Activated naive CD4-positive, alpha-beta T cell treated with anti-CD3 and anti-CD28 coated beads, Interleukin-2, amount 50 U/mL, for 24 hours (primary cell): ENCODE measurements around the gene TDRD6.
"Not testable (repeated sequence)": the region's sequence is repeated elsewhere in the genome, so short reads cannot be mapped to it uniquely, and the experiment has no call there.

Experiments used
- H3K27ac Mint-ChIP-seq: one replicate; pipeline ENCODE4 v1.8.0; 2021; ENCODE audit warnings: mild to moderate bottlenecking, mixed read lengths
- H3K27me3 Mint-ChIP-seq: one replicate; pipeline ENCODE4 v1.8.0; 2021; ENCODE audit warnings: mixed read lengths
- H3K36me3 Mint-ChIP-seq: one replicate; pipeline ENCODE4 v1.8.0; 2021; ENCODE audit warnings: mixed read lengths
- H3K4me1 Mint-ChIP-seq: one replicate; pipeline ENCODE4 v1.8.0; 2021; ENCODE audit warnings: mixed read lengths
- H3K4me3 Mint-ChIP-seq: one replicate; pipeline ENCODE4 v1.8.0; 2021; ENCODE audit warnings: mild to moderate bottlenecking, mixed read lengths
- H3K9me3 Mint-ChIP-seq: one replicate; pipeline ENCODE4 v1.8.0; 2021; ENCODE audit warnings: mixed read lengths

TDRD6 gene

GRCh38 chr6:46720401-46720800 lies 32.7 kb downstream of the TDRD6 start:
- Mint-ChIP-seq H3K4me3 (no peak overlapping the region), H3K27ac (no peak overlapping the region), H3K27me3 (peaks cover 16% of the 10 kb centered on the region), H3K4me1 (peaks cover 3% of the 10 kb centered on the region), H3K9me3 (no peaks in the 10 kb centered on the region), H3K36me3 (no peaks in the 10 kb centered on the region)

DNA sequence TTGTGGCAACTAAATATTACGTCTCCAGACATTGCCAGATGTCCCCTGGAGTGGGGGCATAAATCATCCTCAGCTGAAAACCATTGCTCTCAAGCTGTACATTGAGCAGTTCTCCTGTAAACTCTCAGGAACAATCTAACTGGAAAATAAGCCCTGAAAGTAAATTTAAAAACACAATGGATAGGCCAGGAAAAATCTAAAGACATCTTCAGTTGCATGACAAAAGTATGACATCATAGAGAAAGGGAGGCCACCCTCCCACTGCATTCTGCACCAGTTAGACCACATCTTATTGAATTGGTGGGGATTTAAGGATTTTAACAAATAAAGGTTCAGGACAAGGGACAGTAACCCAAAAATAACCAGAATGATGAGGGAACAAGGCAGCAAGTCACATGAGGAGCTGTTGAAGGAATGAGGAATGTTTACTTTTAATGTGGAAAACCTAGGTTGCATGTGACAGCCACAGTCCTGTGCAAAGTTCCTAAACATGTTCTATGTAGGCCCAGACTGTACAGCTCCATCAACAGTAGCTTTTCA lies 42.2 kb downstream of the TDRD6 start:
- Mint-ChIP-seq H3K4me1 (peaks cover 4% of the 10 kb centered on the region), H3K27me3 (peaks cover 38% of the 10 kb centered on the region), H3K4me3 (no peak overlapping the region), H3K9me3 (no peaks in the 10 kb centered on the region), H3K27ac (no peak overlapping the region), H3K36me3 (no peaks in the 10 kb centered on the region)

DNA sequence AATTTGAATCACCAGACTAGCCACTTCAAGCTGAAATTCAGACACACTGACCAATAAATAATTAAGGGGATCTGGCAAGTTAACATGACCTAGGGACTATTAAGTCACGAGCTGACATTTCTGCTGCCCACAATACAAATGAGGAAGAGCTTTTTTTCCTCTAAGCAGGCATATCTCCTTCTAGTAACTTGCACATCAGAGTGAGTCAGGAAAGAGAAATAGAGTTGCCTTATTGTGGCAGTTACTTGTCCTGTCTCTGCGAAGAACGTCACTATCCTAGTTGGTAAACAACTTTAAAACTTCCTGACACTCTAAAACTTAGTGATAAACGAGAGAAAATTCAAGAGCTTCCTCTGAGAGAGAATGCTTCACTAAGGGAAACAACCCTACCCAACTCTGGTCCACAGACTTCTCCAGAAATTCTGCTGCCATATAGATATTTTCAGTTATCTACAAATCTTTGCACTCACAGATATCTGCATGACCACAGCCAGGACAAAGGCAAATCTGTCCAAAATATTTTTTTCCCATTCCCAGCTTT lies 43.3 kb downstream of the TDRD6 start:
- H3K4me1 Mint-ChIP-seq, result peaks cover 7% of the 10 kb centered on the region
- no peak overlapping the region for H3K4me3 Mint-ChIP-seq
- peaks cover 42% of the 10 kb centered on the region for H3K27me3 Mint-ChIP-seq
- H3K9me3 Mint-ChIP-seq, result no peaks in the 10 kb centered on the region
- no peaks in the 10 kb centered on the region for H3K36me3 Mint-ChIP-seq
- no peak overlapping the region for H3K27ac Mint-ChIP-seq

DNA sequence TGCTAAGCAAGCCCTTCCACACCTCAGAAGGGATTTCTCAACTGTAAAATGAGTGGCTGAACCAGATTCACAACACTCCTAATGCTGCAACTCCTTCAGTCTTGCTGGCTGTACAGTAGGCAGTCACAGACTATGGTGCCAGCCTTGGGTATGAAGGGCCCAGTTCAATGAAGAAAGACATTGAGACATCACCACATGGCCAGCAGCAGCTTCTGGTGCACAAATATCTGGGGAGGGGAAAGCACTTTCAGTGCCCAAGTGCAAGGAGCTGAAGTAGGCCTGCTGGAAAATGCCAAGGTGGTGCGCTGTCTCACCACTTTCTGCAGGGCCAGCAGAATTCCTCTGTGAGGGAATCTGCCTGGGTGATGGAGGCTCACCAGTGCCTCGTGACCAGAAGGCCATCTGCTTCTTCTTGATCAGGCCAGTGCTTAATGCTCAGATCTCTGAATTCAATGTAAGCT lies 45.7 kb downstream of the TDRD6 start:
- no peaks in the 10 kb centered on the region for H3K9me3 Mint-ChIP-seq
- no peak overlapping the region for H3K27ac Mint-ChIP-seq
- H3K36me3 Mint-ChIP-seq, result no peaks in the 10 kb centered on the region
- no peak overlapping the region for H3K4me3 Mint-ChIP-seq
- peaks cover 47% of the 10 kb centered on the region for H3K27me3 Mint-ChIP-seq
- peaks cover 7% of the 10 kb centered on the region for H3K4me1 Mint-ChIP-seq

- Mint-ChIP-seq H3K4me1 (peaks cover 7% of the 10 kb centered on the region), H3K9me3 (no peaks in the 10 kb centered on the region), H3K27ac (no peak within 1 kb of the TSS), H3K36me3 (no peaks in the 10 kb centered on the region), H3K27me3 (peaks cover 47% of the 10 kb centered on the region), H3K4me3 (peak within 1 kb of the TSS; percentile 58)
Observed at GRCh38 chr6:46734867-46735719, 47.4 kb downstream of the TDRD6 start, which contains the start of gene PLA2G7. Gene PLA2G7 (minus strand): TSS chr6:46735375. CDS start chr6:46722891, 12,484 bp downstream.

GRCh38 chr6:46735720-46736031 lies 48.0 kb downstream of the TDRD6 start:
- Mint-ChIP-seq H3K27me3 (peaks cover 44% of the 10 kb centered on the region), H3K9me3 (no peaks in the 10 kb centered on the region), H3K4me3 (no peak overlapping the region), H3K27ac (no peak overlapping the region), H3K36me3 (no peaks in the 10 kb centered on the region), H3K4me1 (peaks cover 7% of the 10 kb centered on the region)

GRCh38 chr6:46736906-46737305 lies 49.2 kb downstream of the TDRD6 start:
- H3K4me3 Mint-ChIP-seq, result no peak overlapping the region
- H3K4me1 Mint-ChIP-seq, result peaks cover 7% of the 10 kb centered on the region
- no peaks in the 10 kb centered on the region for H3K36me3 Mint-ChIP-seq
- H3K27me3 Mint-ChIP-seq, result peaks cover 40% of the 10 kb centered on the region
- H3K27ac Mint-ChIP-seq, result no peak overlapping the region
- H3K9me3 Mint-ChIP-seq, result no peaks in the 10 kb centered on the region

- Mint-ChIP-seq H3K4me1 (no peaks in the 10 kb centered on the region), H3K4me3 (no peak overlapping the region), H3K36me3 (no peaks in the 10 kb centered on the region), H3K27me3 (peaks cover 12% of the 10 kb centered on the region), H3K9me3 (no peaks in the 10 kb centered on the region), H3K27ac (no peak overlapping the region)
Observed at GRCh38 chr6:46741482-46741881, 53.8 kb downstream of the TDRD6 start.

- no peak overlapping the region for H3K4me3 Mint-ChIP-seq
- H3K27ac Mint-ChIP-seq, result no peak overlapping the region
- no peaks in the 10 kb centered on the region for H3K9me3 Mint-ChIP-seq
- no peaks in the 10 kb centered on the region for H3K36me3 Mint-ChIP-seq
- H3K4me1 Mint-ChIP-seq, result no peaks in the 10 kb centered on the region
- H3K27me3 Mint-ChIP-seq, result peaks cover 11% of the 10 kb centered on the region
Observed at GRCh38 chr6:46741910-46742309, 54.2 kb downstream of the TDRD6 start.

DNA sequence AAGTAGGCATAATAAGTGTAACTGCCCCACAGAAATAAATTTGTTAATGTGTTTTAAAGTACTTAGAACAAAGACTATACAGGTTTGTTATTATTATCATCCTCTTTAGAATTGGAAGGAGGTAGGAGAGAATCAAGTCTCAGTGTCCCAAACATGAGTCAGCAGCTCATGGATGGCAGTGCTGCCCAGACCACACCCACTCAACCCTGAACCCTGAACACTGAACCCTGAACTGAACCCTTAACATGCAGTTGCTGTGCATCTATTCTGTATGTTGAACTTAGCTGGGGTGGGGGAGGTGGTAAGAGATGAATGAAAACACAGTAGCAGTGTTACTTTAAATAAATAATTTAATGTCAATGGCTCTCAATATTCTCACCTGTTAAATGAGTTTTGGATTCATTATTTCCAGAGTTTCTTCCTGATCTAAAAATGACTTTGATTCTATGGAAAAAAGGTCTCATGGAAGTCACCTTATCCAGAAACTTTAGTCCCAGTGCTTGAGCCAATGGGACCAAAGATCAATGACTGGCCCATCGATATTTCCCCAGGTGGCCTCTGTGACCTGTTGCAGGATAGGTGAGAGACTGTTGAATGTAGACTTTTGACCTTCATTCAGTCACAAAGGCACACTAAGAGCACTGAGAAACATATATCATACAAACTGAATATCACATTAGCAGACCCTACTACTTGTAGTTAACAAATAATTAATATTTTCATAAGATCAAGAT lies 55.9 kb downstream of the TDRD6 start:
- no peaks in the 10 kb centered on the region for H3K36me3 Mint-ChIP-seq
- H3K9me3 Mint-ChIP-seq, result no peaks in the 10 kb centered on the region
- no peaks in the 10 kb centered on the region for H3K4me1 Mint-ChIP-seq
- H3K27me3 Mint-ChIP-seq, result peaks cover 5% of the 10 kb centered on the region
- no peak overlapping the region for H3K27ac Mint-ChIP-seq
- H3K4me3 Mint-ChIP-seq, result no peak overlapping the region

DNA sequence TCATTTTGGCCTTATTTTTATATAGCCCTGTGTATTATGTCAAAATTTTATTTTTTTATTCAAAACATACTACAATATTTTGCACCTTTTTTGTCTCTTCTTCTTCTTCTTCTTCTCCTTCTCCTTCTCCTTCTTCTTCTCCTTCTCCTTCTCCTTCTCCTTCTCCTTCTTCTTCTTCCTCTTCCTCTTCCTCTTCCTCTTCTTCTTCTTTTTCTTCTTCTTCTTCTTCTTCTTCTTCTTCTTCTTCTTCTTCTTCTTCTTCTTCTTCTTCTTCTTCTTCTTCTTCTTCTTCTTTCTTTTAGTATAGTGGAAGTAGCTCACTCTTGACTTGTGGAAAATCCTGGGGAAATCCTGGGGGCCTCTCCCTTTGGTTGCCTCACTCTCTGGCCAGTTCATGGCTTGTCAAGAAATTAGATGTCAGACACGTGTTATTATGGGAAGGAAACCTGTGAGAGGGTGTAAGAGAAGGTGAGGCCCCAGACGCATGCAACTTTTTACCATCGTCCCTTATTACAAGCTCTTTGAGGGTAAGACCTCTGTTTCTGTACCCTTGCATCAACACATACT lies 56.6 kb downstream of the TDRD6 start:
- not testable (repeated sequence) for H3K27ac Mint-ChIP-seq, H3K27me3 Mint-ChIP-seq, H3K4me1 Mint-ChIP-seq, H3K9me3 Mint-ChIP-seq, H3K4me3 Mint-ChIP-seq, H3K36me3 Mint-ChIP-seq

- peaks cover 5% of the 10 kb centered on the region for H3K27me3 Mint-ChIP-seq
- H3K36me3 Mint-ChIP-seq, result no peaks in the 10 kb centered on the region
- H3K4me3 Mint-ChIP-seq, result no peak overlapping the region
- no peaks in the 10 kb centered on the region for H3K9me3 Mint-ChIP-seq
- H3K4me1 Mint-ChIP-seq, result no peaks in the 10 kb centered on the region
- H3K27ac Mint-ChIP-seq, result no peak overlapping the region
Observed at GRCh38 chr6:46745973-46746372, 58.3 kb downstream of the TDRD6 start.

- Mint-ChIP-seq H3K27me3 (peaks cover 5% of the 10 kb centered on the region), H3K36me3 (no peaks in the 10 kb centered on the region), H3K4me3 (no peak within 1 kb of the TSS), H3K4me1 (no peaks in the 10 kb centered on the region), H3K9me3 (no peaks in the 10 kb centered on the region), H3K27ac (no peak within 1 kb of the TSS)
Observed at GRCh38 chr6:46746696-46747095, 59.0 kb downstream of the TDRD6 start, which contains the start of gene ANKRD66. Gene ANKRD66 (plus strand): TSS chr6:46746933. CDS start chr6:46751949, 5,016 bp downstream.

DNA sequence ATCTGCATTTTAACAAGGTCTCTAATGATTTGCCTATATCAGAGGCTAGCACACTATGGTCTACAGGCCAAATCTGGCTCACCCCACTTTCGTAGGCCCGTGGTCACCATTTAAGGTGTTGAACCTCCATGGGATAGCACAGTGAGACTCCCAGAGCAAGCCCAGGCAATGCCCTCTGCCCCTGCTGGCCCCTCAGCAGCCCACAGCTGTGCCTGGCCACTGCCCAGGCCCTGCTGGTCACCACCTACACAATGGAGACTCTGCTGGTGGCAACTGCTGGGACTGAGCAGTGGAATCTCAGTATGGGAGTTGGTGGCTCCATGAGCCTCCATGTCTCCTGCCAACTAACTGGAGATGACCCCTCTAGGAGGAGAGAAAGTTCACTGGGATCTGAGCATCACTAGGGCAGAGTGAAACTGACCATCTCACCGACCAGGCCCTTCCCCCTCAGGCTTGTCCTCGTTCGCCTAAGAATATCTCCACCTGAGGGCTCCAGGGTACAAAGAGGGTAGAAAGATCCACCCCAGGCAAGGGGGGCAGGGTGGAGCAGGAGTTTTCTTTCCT lies 61.3 kb downstream of the TDRD6 start:
- peaks cover 3% of the 10 kb centered on the region for H3K27me3 Mint-ChIP-seq
- H3K27ac Mint-ChIP-seq, result no peak overlapping the region
- no peaks in the 10 kb centered on the region for H3K4me1 Mint-ChIP-seq
- no peaks in the 10 kb centered on the region for H3K9me3 Mint-ChIP-seq
- H3K4me3 Mint-ChIP-seq, result no peak overlapping the region
- no peaks in the 10 kb centered on the region for H3K36me3 Mint-ChIP-seq

- Mint-ChIP-seq H3K9me3 (no peaks in the 10 kb centered on the region), H3K27me3 (peaks cover 3% of the 10 kb centered on the region), H3K36me3 (no peaks in the 10 kb centered on the region)
Observed at GRCh38 chr6:46749731-46750130, 62.0 kb downstream of the TDRD6 start.

More at GRCh38 chr6:46749731-46750130, 62.0 kb downstream of the TDRD6 start:
- H3K27ac Mint-ChIP-seq, result no peak overlapping the region
- H3K4me3 Mint-ChIP-seq, result no peak overlapping the region
- no peaks in the 10 kb centered on the region for H3K4me1 Mint-ChIP-seq
